GM21737 (cell line): Measurements from ENCODE around the gene MROH9.

Experiments used
- ATAC-seq: cut with Tn5 transposase; IDR thresholded peaks from one replicate; pipeline ENCODE4 v1.9.1; 2021; ENCODE audit warnings: mild to moderate bottlenecking, moderate library complexity; ENCODE audit not compliant: unreplicated experiment

Gene MROH9

GRCh38 chr1:171081314-171081753 lies 146.0 kb downstream of the MROH9 start:
- ATAC-seq = no peak

GRCh38 chr1:171081763-171082201 lies 146.4 kb downstream of the MROH9 start:
- ATAC-seq = no peak

- ATAC-seq = no peak
Measured at GRCh38 chr1:171082606-171083005, 147.3 kb downstream of the MROH9 start.

DNA sequence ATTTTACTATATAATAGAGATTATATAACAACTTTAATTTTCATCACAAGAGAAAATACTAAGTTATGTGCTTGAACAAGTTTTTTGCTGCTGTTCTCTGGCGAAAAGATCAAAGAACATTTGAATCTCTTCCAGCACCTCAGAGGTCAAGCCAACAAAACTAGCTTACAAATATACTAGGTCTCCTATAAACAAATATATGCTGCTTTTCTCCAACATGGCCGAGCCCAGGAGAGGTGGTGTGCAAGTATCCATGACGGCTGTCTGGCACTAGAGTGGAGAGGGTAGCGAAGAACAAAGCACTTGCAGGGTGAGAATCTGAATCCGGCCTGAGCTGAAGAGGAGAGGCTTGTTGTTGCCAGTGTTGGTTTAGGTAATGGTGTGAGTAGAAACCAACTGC lies 147.9 kb downstream of the MROH9 start:
- no peak for ATAC-seq

DNA sequence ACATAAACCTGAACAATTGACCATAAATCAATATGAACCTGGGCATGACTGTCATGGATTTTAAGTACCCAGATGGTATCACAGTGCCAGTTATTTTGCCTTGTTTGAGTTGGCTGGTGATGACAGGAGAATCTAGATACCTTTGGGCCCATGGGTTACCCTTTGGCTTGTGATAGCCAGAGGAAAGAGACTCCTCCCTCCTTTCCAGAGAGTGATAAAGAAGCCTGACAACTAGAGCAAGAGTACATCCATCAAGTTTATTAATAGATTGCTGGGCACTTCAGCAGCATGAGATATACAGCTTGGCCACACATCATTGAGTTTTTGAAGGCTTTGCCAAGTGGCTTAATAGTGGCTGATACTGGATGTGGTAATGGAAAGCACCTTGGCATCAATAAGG lies 148.8 kb downstream of the MROH9 start:
- ATAC-seq = no peak

DNA sequence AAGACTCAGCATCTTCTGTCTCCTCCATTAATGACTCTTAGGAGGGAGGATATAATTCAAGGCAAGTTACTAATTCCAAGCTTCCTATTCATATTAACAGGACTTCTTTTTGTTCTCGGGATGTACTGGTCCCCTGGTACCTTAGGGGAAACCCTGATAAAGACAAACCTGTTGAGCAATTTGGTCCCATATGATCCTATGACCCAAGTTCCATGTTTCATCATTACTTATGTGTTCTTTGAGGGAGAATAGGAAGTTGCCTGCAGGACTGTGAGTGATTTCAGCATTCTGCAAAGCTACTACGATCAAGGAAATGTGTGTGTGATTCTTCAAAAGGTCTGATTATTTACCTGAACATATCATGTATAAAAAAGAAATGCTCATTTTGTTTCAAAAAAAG lies 149.5 kb downstream of the MROH9 start:
- no peak for ATAC-seq

DNA sequence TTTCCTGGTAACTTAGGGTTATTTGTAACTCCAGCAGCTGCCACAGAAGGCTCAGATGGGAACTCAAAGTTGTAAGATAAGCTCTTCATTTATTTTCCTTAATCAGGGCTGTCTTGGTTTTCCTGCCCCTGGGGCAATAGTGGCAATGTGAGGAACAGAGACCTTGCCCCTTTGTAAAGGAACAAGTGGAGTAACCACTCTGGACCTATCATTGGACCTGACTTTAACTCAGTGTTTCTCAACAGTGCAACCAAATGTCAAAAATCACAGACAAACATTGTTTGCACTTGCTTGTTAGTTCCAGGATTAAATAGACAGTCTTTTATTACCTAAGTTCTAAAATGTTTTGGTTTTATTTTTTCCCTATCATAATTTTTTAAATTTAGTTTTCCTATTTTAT lies 152.6 kb downstream of the MROH9 start:
- no peak for ATAC-seq

DNA sequence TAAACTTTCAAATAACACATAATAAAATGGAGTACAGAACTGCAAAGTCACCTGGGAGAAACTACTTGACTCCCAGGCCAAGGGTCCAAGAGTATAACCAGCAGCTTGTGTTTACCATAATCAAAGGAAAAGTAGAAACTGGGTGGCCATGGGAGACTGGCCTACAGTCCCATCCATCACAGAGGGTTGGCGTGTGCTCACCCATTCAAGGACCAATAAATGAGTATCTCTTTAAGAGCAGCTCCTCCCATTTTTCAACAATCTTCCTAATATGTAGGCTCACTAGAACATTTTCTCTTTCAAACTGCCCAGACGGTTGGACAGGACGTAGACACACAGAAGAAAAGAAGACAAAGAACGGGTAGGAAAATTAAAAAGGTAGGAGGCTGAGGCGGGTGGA lies 155.3 kb downstream of the MROH9 start, which contains the start of gene FMO3:
TSS of gene FMO3 (plus strand) at position 302 of the 400 bp plus-strand sequence. CDS start 1,754 bp downstream, outside the sequence.
- no peak for ATAC-seq

DNA sequence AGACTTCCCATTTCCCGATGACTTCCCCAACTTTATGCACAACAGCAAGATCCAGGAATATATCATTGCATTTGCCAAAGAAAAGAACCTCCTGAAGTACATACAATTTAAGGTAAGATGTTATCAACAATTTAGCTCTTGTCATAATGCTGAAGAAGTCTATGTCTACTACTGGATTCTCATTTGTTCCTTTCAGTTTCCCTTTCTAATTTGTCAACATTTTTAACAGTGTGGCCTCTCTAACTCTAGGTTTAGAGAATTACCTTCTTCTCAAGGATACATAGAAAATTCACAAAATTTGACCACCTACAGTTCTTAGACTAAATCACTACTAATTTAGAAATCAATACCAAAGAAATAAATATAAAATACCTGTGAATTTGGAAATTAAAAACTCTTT lies 168.5 kb downstream of the MROH9 start:
- no peak for ATAC-seq

GRCh38 chr1:171107262-171107940 lies 172.1 kb downstream of the MROH9 start:
- no peak for ATAC-seq

DNA sequence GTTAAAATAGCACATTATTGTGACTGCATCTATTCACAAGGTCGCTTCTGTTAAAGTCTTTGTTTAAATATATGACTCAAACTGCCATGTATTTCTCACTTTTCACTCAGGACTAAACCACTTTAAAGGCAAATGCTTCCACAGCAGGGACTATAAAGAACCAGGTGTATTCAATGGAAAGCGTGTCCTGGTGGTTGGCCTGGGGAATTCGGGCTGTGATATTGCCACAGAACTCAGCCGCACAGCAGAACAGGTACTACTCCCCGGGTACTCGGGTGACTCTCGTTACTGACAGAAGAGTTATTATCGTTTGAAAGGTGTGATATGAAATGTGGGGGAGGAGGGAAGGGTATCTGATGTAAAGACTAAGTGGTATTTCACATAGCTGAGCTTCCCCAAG lies 172.6 kb downstream of the MROH9 start:
- ATAC-seq = no peak

DNA sequence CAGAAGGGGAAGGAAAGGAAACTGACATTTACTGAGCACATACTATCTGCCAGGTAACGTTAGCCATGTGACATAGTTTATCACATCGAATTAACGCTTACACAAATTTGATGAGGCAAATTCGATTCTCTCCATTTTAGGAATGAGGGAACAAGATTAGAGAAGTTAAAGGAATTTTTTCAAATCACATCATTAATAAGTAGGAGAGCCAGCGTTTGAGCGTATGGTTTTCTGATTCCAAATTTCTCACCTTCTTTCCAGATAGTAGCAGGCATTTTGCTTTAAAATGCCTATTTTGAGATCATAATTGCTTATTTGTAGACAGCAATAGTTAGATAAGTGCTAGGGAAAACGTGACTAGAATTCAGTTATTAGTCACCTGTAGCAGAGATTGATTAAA lies 174.6 kb downstream of the MROH9 start:
- ATAC-seq = no peak

- no peak for ATAC-seq
Measured at GRCh38 chr1:171110621-171111326, 175.4 kb downstream of the MROH9 start.

GRCh38 chr1:171112119-171112518 lies 176.8 kb downstream of the MROH9 start:
- ATAC-seq = no peak

- ATAC-seq = no peak
Measured at GRCh38 chr1:171113382-171113781, 178.0 kb downstream of the MROH9 start.
